ENCODE results near the gene KCNK10.

Gene KCNK10

DNA sequence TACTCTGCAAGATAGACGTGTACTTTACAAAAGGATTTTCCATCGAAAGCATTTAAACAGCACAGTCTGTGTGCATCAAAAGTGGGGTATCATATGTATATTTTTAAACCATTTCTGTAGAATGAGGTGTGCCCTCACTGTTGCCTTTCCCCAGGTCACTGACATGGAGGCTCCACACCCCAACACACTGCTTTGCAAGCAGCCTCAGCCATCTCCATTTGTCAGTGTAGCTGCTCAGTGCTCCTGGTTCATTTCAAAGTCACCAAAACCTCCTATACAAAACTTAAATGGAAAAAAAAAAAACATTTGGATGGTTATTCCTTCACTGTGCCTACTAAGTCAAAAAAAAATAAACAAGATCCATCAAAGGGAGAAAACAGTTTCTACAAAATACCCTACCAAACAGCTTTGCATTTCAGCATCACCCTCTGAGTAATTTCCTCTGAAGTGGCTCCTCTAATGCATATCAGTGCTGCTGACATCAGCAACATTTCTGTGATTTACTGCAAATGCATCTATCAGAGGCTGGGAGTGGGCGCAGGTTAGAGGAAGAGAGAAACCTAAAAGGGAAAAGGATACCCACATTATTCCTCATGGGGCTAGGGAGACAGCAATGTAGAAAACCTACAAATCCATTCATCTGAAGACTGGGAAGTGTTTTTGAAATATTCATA is 46.0 kb downstream of the KCNK10 start:
- TF ChIP-seq, protein P1, sequence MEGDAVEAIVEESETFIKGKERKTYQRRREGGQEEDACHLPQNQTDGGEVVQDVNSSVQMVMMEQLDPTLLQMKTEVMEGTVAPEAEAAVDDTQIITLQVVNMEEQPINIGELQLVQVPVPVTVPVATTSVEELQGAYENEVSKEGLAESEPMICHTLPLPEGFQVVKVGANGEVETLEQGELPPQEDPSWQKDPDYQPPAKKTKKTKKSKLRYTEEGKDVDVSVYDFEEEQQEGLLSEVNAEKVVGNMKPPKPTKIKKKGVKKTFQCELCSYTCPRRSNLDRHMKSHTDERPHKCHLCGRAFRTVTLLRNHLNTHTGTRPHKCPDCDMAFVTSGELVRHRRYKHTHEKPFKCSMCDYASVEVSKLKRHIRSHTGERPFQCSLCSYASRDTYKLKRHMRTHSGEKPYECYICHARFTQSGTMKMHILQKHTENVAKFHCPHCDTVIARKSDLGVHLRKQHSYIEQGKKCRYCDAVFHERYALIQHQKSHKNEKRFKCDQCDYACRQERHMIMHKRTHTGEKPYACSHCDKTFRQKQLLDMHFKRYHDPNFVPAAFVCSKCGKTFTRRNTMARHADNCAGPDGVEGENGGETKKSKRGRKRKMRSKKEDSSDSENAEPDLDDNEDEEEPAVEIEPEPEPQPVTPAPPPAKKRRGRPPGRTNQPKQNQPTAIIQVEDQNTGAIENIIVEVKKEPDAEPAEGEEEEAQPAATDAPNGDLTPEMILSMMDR (IDR thresholded peaks at IDR 0.05; ENCODE audit: insufficient read depth, low read depth, low read length, missing control alignments) = no peak
- H3K4me3 ChIP-seq (ENCODE audit: low read length) = no peak overlapping the region
- DNase-seq (ENCODE audit: low read depth) = no peak

- TF ChIP-seq, protein P1 (IDR thresholded peaks at IDR 0.05; ENCODE audit: insufficient read depth, low read depth, low read length, missing control alignments) = no peak
- H3K4me3 ChIP-seq (ENCODE audit: low read length) = no peak overlapping the region
- no peak for DNase-seq (ENCODE audit: low read depth)
These were observed 50.4 kb downstream of the KCNK10 start for GRCh38 chr14:88272390-88273269.

DNA sequence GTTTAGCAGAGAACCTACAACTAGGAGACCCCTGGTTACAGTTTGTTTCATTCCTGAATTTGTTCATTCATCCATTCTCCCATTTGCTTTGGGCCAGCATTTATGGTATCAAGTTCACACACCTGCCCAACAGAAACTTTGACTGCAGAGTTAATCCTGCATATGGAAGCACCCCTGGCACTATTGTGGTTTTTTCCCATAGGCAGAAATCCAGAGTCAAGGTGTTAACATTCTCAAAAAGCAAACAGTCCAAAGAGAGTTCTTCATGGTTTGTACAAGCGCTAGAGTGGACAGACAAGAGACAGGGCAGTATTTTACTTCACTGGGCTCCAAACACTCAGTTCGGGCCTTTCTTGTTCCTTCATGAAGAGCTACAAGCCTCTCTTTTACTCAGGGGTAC is 51.9 kb downstream of the KCNK10 start:
- TF ChIP-seq, protein P1 (IDR thresholded peaks at IDR 0.05; ENCODE audit: insufficient read depth, low read depth, low read length, missing control alignments) = no peak
- no peak overlapping the region for H3K4me3 ChIP-seq (ENCODE audit: low read length)
- no peak for DNase-seq (ENCODE audit: low read depth)

GRCh38 chr14:88270776-88271175 is 52.3 kb downstream of the KCNK10 start:
- TF ChIP-seq, protein P1 (IDR thresholded peaks at IDR 0.05; ENCODE audit: insufficient read depth, low read depth, low read length, missing control alignments) = no peak
- H3K4me3 ChIP-seq (ENCODE audit: low read length) = no peak overlapping the region
- no peak for DNase-seq (ENCODE audit: low read depth)

- TF ChIP-seq, protein P1 (IDR thresholded peaks at IDR 0.05; ENCODE audit: insufficient read depth, low read depth, low read length, missing control alignments) = no peak
- DNase-seq (ENCODE audit: low read depth) = no peak
- H3K4me3 ChIP-seq (ENCODE audit: low read length) = no peak overlapping the region
These were observed 53.2 kb downstream of the KCNK10 start for GRCh38 chr14:88269806-88270420.

DNA sequence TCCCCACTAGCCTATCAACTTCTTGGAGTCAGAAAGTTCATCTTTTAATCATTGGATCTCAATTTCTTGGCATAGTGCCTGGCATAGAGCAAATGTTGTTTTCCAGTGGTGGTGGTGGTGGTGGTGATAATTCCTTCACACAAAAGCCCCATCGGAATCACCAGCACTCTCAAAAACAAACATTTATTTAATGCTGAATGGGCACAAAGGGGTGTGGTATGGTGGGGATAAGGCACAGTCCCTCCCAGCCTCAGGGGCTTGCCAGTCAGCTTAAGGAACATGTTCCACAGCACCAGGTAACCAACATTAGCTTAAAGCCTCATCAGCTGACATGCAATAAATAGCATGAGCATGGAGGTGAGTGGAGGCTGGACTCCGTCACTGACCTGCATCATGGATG is 56.6 kb downstream of the KCNK10 start:
- no peak for DNase-seq (ENCODE audit: low read depth)
- H3K4me3 ChIP-seq (ENCODE audit: low read length) = no peak overlapping the region
- TF ChIP-seq, protein P1 (IDR thresholded peaks at IDR 0.05; ENCODE audit: insufficient read depth, low read depth, low read length, missing control alignments) = no peak
